Activated CD4-positive, alpha-beta T cell treated with anti-CD3 and anti-CD28 coated beads for 36 hours (primary cell): ENCODE measurements around the gene RIIAD1. TPM values are rescaled to one million over a fixed set of nuclear protein-coding genes. Genes with fewer than 3 reads are reported as not detected.
"Not testable (repeated sequence)": the region's sequence is repeated elsewhere in the genome, so short reads cannot be mapped to it uniquely, and the experiment has no call there.

ENCODE experiments used
- ATAC-seq: fragments of 200-7000 bp; cut with Tn5 transposase; one replicate; pipeline ENCODE4 v1.10.0; 2021; ENCODE audit warnings: mild to moderate bottlenecking, moderate library complexity
- CTCF ChIA-PET: fragments of 350-600 bp; sonication (Branson Sonifier 250); formaldehyde crosslinking; loops from one replicate; lab custom pipeline; 2021; ENCODE audit warnings: antibody characterized with exemption; lab: Charles Lee
- POLR2A ChIA-PET: fragments of 350-600 bp; sonication (Branson Sonifier 250); formaldehyde crosslinking; loops from one replicate; lab custom pipeline; 2021; ENCODE audit warnings: antibody characterized with exemption, inconsistent platforms; lab: Charles Lee
- DNase-seq: peaks from one replicate; pipeline ENCODE4 v3.0.0-alpha.2; 2020
- H3K27ac Mint-ChIP-seq: one replicate; pipeline ENCODE4 v1.8.0; 2021; ENCODE audit warnings: mixed read lengths
- H3K27me3 Mint-ChIP-seq: one replicate; pipeline ENCODE4 v1.8.0; 2021; ENCODE audit warnings: mixed read lengths
- H3K36me3 Mint-ChIP-seq: one replicate; pipeline ENCODE4 v1.8.0; 2021; ENCODE audit warnings: low read depth, mixed read lengths
- H3K4me1 Mint-ChIP-seq: one replicate; pipeline ENCODE4 v1.8.0; 2021; ENCODE audit warnings: mixed read lengths
- H3K4me3 Mint-ChIP-seq: one replicate; pipeline ENCODE4 v1.8.0; 2021; ENCODE audit warnings: mild to moderate bottlenecking, moderate library complexity, mixed read lengths
- H3K9me3 Mint-ChIP-seq: one replicate; pipeline ENCODE4 v1.8.0; 2021; ENCODE audit warnings: low read depth, mixed read lengths
- intact Hi-C, 2 experiments: fragments of 100-400 bp; cut with DNase I in 1 of 2; cut with micrococcal nuclease in 1 of 2; formaldehyde crosslinking; loops; one replicate each; pipeline versions ENCODE4 v1.14.2 to v1.15.1; 2022 to 2024; cut with DNase I, micrococcal nuclease
- total RNA-seq, 2 experiments: library from RNA; stranded (reverse); gene quantifications; one replicate each; pipeline ENCODE4 v1.2.3, GENCODE V29; 2021

RIIAD1 gene
- total RNA-seq, 2 experiments from 2014 or later: not detected

DNA sequence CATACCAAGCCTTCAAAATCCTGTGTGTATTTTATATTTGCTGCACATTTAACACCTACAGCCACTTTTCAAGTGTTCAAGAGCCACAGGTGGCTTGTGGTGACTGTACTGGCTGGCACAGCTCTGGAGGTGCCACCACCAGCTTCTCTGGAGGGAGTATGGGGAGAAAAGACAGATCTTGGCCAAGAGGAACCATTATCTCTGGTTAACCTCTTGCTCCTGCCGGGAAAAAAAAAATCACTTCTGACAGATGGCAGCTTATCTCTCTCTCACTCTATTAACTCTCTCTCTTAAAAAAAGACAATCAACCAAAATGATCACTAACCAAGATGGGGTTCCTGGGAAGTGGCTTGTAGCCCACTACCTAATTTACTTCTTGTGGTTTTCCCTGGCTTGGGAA lies 1.2 kb upstream of the RIIAD1 start:
- DNase-seq (no peak), ATAC-seq (no peak)
- Mint-ChIP-seq H3K36me3 (no peaks in the 10 kb centered on the region), H3K4me3 (no peak overlapping the region), H3K27me3 (peaks cover 54% of the 10 kb centered on the region), H3K4me1 (peaks cover 21% of the 10 kb centered on the region), H3K27ac (no peak overlapping the region), H3K9me3 (no peaks in the 10 kb centered on the region)
- intact Hi-C loops: loop anchor here in 1 of 2 experiments (2.0 kb wide), 1 partner anchor 117 kb away; no protein-coding TSS in a partner anchor
- ChIA-PET CTCF (interaction anchor here (1.1 to 1.6 kb wide), 2 partner anchors 15 to 32 kb away, joined by 4 to 9 read pairs; no protein-coding TSS in a partner anchor), POLR2A (no interaction called here)

DNA sequence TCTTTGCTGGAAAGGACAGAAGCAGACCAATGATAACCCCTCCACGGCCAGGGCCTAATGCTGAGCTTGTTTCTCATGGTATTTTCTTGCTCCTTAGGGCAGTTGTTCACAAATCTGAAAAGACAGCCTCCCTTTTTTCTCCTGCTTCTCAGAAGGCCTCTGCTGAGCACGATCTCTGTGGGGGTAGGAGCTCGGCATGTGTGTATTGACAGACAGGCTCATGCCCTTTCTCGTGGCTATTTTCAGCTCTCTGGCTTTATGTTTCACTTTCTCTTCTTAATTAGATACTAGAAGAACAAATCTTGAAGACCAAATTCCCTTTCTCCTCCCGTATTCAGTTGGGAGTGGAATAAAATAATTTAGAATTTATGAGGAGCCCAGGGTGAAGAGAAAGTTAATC lies 768 bp upstream of the RIIAD1 start:
- no peak for DNase-seq
- Mint-ChIP-seq H3K36me3 (no peaks in the 10 kb centered on the region), H3K4me3 (peak overlapping the region; percentile 35), H3K4me1 (peaks cover 21% of the 10 kb centered on the region), H3K27ac (no peak overlapping the region), H3K27me3 (peaks cover 52% of the 10 kb centered on the region), H3K9me3 (no peaks in the 10 kb centered on the region)
- no peak for ATAC-seq
- POLR2A ChIA-PET: interaction anchor here (0.6 kb wide), 1 partner anchor 185 kb away, joined by 6 read pairs; no protein-coding TSS in a partner anchor
- intact Hi-C loops: loop anchor here in 1 of 2 experiments (2.0 kb wide), 1 partner anchor 116 kb away; no protein-coding TSS in a partner anchor
- CTCF ChIA-PET: interaction anchor here (0.6 to 1.6 kb wide), 6 partner anchors 14 to 157 kb away, joined by 3 to 9 read pairs (median 4); no protein-coding TSS in a partner anchor

DNA sequence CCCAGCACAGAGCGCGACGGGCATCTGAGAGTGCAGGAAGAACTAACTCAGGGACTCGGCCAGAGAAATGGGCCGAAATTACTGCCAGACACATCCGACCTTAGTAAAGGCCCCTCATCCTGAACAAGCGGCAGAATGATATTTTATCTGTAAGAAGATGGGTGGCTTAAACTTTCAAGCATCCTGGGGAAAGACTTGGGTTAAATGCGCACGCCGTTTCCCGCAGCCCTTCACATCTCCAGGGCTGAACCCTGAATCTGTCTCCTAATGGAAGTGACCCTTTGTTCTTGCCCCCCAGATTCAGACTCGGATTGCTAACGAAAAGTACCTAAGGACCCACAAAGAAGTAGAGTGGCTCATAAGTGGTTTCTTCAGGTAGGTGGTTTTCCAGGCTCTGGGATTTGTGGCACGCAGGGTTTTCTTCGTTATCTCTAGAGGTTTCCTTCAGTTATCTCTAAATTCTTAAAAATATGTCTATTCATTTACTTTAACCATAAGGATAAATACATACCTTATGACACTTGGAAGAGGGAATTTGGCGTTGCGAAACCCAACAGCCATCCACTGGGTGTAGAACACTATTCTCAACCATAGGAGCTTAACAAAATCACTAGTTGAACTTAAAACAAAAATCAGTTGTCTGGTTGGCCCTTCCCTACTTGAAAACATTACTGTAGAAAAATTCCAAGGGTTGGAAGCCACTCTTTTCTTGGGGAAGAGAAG lies 627 bp downstream of the RIIAD1 start:
- Mint-ChIP-seq H3K4me1 (peaks cover 19% of the 10 kb centered on the region), H3K36me3 (no peaks in the 10 kb centered on the region), H3K27me3 (peaks cover 53% of the 10 kb centered on the region), H3K27ac (no peak overlapping the region), H3K4me3 (peak overlapping the region; percentile 61), H3K9me3 (no peaks in the 10 kb centered on the region)
- intact Hi-C loops: loop anchor here in 1 of 2 experiments (1.0 to 2.0 kb wide), 3 partner anchors 110 to 182 kb away; partner anchors contain the start of genes SNX27 and TUFT1
- ATAC-seq (no peak), DNase-seq (no peak)
- ChIA-PET CTCF (interaction anchor here (0.7 to 1.6 kb wide), 3 partner anchors 13 to 128 kb away, joined by 3 to 9 read pairs (median 4); no protein-coding TSS in a partner anchor), POLR2A (no interaction called here)

DNA sequence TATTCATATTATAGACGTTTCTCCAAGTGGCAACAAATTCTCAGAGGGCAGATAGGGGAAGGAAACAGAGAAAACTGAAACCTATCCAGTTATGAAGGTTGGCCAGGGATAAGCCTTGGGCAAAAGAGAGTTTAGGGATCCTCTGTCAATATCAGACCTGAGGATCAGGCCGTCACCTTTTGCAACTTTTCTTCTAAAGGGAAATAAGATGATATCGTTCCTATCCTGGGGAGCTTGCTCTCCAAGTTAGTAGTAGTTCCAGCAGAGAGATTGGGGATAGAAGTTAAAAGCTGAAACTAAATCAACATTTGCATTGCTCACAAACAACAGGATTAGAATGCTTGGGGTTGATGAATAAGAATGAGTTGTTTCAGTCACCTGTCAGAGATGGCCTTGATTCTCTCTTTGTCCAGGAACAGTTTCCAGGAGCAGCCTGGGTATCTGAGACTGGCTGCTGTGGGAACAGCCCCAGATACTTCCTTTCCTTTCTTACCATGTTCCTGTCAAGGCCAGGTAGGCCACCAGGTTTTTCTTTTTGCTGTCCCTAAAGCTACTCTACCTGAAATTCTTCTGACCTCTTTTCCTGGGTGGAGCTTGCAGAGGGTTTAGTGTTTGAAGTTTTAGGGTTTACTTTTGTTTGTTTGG lies 2.5 kb downstream of the RIIAD1 start:
- DNase-seq: no peak
- POLR2A ChIA-PET: no interaction called here
- H3K27ac Mint-ChIP-seq: no peak overlapping the region
- no peak overlapping the region for H3K4me3 Mint-ChIP-seq
- no peaks in the 10 kb centered on the region for H3K36me3 Mint-ChIP-seq
- intact Hi-C loops: no loop called here
- CTCF ChIA-PET: interaction anchor here (0.7 to 1.0 kb wide), 2 partner anchors 11 to 43 kb away, joined by 4 read pairs; no protein-coding TSS in a partner anchor
- peaks cover 44% of the 10 kb centered on the region for H3K27me3 Mint-ChIP-seq
- no peak for ATAC-seq
- H3K9me3 Mint-ChIP-seq: no peaks in the 10 kb centered on the region
- peaks cover 16% of the 10 kb centered on the region for H3K4me1 Mint-ChIP-seq

DNA sequence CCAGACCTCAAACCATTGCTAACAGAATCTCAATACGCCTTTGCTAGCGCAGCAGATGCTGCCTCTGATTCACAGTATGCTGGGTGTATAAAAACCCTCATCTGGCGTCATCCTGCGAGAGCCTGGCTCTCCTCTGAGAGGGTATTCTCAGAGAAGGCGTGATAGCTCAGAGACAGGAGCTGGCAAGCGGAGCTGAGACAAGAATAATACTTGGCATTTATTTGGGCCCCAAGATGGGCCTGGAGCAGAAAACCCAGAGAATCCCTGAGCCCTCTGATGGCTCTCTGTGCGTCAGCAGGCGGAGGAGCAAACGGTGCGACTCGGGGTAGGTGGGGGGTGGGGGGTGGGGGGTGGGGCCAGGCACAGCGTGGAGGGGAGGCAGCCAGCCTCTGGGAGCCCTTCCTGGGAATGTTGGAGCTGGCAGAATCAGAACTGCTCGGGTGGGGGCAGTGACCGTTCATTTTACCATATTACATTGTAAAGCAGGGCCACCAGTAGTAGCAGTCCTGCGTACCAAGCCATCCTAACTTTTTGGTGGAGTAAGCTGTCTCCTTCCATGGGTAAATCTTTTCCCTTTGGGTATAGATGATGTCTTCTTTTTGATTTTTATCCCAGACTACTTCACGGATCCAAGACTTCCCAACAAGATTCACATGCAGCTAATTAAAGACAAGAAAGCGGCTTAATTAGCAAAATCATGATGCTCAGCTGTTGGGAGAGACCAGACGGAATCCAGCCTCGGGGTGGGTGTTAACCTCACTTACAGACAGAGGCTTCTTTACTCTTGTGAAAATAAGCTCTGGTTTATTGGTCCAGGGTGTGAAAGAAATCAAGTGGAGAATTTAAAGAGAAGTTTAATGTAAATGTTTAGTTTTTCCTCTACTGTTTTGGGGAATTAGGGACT lies 7.1 kb downstream of the RIIAD1 start:
- Mint-ChIP-seq H3K36me3 (no peaks in the 10 kb centered on the region), H3K9me3 (no peaks in the 10 kb centered on the region), H3K4me3 (no peak overlapping the region), H3K27ac (no peak overlapping the region), H3K27me3 (peaks cover 39% of the 10 kb centered on the region), H3K4me1 (no peaks in the 10 kb centered on the region)
- DNase-seq (no peak), ATAC-seq (no peak)
- CTCF ChIA-PET: interaction anchor here (0.7 to 1.0 kb wide), 2 partner anchors 108 to 149 kb away, joined by 3 read pairs; no protein-coding TSS in a partner anchor
- intact Hi-C loops: no loop called here
- POLR2A ChIA-PET: interaction anchor here (0.7 kb wide), 1 partner anchor 11 kb away, joined by 3 read pairs; no protein-coding TSS in a partner anchor

DNA sequence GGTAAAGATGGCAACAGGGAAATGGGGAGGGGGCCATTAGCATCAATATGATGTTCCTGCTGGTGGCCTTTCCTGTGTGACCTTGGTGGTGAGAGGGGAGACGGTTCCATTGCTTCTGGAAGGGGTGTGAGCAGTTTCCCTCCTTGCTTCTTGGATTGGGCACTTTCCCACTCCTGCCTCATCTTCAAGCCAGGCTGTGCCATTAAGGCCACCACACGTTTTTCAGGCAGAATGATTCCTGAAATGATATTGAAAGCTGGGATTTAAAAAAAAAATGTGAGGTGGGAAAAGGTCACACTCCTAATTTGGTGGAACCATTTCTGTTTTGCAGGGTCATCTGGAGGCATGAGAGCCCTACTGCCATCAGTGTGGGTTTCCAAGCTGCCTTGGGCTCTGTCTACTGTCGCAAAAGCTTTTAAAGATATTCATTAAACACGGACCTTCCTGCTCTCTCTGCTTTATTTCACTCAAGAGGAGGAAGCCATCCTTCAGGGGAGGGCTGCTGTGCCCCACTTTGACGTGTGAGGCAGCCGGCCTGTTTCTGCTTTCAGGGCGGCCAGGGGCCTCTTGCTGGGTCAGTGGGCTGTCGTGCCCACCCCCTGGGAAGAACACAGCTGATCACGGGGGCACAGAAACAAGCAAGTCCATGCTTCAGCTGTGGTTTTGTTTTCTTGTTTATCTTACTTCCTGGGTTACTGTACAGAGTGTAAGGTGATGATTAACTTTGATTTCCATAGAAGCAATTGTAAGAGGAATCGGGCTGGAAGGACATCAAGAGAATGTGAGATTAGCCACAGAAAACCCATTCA lies 8.0 kb downstream of the RIIAD1 start:
- H3K36me3 Mint-ChIP-seq: no peaks in the 10 kb centered on the region
- no peak overlapping the region for H3K4me3 Mint-ChIP-seq
- peaks cover 33% of the 10 kb centered on the region for H3K27me3 Mint-ChIP-seq
- H3K27ac Mint-ChIP-seq: no peak overlapping the region
- DNase-seq (no peak), ATAC-seq (no peak)
- CTCF ChIA-PET: interaction anchor here (0.6 to 1.1 kb wide), 3 partner anchors 109 to 239 kb away, joined by 3 to 7 read pairs (median 4); no protein-coding TSS in a partner anchor
- H3K4me1 Mint-ChIP-seq: no peaks in the 10 kb centered on the region
- no peaks in the 10 kb centered on the region for H3K9me3 Mint-ChIP-seq
- POLR2A ChIA-PET: interaction anchor here (0.6 to 0.7 kb wide), 2 partner anchors 12 to 117 kb away, joined by 3 to 4 read pairs; no protein-coding TSS in a partner anchor
- intact Hi-C loops: no loop called here

DNA sequence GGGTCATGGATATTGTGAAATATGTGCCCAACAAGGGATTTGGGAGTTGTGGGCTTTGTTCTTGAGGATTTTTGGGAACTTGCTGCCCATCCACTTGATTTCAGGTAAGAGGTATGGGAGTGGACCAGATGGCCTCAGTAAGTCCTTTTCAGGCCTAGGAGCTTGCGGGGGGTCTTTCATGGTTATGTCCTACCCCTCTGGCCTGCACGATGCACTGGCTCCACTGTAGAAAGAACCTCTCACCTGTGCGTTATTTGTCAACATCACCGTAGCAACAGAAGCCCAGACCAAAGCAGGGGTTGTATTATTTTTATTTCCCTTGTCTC lies 8.6 kb downstream of the RIIAD1 start:
- no peak overlapping the region for H3K4me3 Mint-ChIP-seq
- POLR2A ChIA-PET: interaction anchor here (0.6 kb wide), 1 partner anchor 118 kb away, joined by 4 read pairs; no protein-coding TSS in a partner anchor
- H3K9me3 Mint-ChIP-seq: no peaks in the 10 kb centered on the region
- no peaks in the 10 kb centered on the region for H3K4me1 Mint-ChIP-seq
- H3K27me3 Mint-ChIP-seq: peaks cover 31% of the 10 kb centered on the region
- ATAC-seq: no peak
- intact Hi-C loops: loop anchor here (10.0 kb wide), 2 partner anchors 285 to 425 kb away; no protein-coding TSS in a partner anchor
- DNase-seq: no peak
- no peaks in the 10 kb centered on the region for H3K36me3 Mint-ChIP-seq
- CTCF ChIA-PET: interaction anchor here (0.7 to 1.1 kb wide), 2 partner anchors 108 to 136 kb away, joined by 4 to 7 read pairs; no protein-coding TSS in a partner anchor
- no peak overlapping the region for H3K27ac Mint-ChIP-seq

DNA sequence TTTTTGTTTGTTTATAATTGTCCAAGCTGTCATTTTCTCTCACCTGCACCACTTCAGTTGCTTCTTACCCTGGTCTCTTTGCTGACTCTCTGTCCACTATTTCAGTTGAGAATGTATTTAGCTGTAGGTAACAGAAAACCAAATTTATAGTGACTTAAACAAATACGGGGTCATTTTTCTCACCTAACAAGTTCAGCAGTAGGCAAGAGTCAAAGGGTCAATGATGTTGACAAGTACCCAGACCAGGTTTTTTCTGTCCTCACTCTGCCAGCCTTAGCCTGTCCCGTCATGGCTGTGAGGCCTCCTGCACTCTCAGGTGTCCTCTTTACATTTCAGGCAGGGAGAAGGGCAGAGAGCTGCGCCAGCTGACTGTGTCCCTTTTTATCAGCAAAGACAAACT lies 11.8 kb downstream of the RIIAD1 start:
- intact Hi-C loops: loop anchor here (10.0 kb wide), 2 partner anchors 288 to 428 kb away; no protein-coding TSS in a partner anchor
- no peaks in the 10 kb centered on the region for H3K4me1 Mint-ChIP-seq
- H3K4me3 Mint-ChIP-seq: no peak overlapping the region
- peaks cover 18% of the 10 kb centered on the region for H3K27me3 Mint-ChIP-seq
- CTCF ChIA-PET: interaction anchor here (0.8 to 3.2 kb wide), 3 partner anchors 101 to 289 kb away, joined by 3 to 12 read pairs (median 5); no protein-coding TSS in a partner anchor
- H3K27ac Mint-ChIP-seq: no peak overlapping the region
- no peaks in the 10 kb centered on the region for H3K36me3 Mint-ChIP-seq
- H3K9me3 Mint-ChIP-seq: peaks cover 9% of the 10 kb centered on the region
- ATAC-seq: no peak
- POLR2A ChIA-PET: interaction anchor here (0.5 kb wide), 1 partner anchor 39 kb away, joined by 5 read pairs; no protein-coding TSS in a partner anchor
- no peak for DNase-seq

DNA sequence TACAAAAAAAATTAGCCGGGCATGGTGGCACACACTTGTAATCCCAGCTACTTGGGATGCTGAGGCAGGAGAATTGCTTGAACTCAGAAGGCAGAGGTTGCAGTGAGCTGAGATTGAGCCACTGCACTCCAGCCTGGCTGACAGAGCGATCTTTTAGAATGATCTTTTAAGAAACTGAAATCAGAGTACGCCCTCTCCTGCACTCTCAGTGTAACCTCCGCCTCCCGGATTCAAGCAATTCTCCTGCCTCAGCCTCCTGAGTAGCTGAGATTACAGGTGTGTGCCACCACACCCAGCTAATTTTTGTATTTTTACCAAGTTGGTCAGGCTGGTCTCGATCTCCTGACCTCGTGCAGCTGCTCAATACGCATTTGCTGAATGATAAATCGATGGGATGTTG lies 12.7 kb downstream of the RIIAD1 start:
- H3K27ac Mint-ChIP-seq, H3K36me3 Mint-ChIP-seq, H3K4me1 Mint-ChIP-seq, ATAC-seq, POLR2A ChIA-PET, H3K4me3 Mint-ChIP-seq, DNase-seq: not testable (repeated sequence)
- intact Hi-C loops: loop anchor here (10.0 kb wide), 2 partner anchors 289 to 429 kb away; no protein-coding TSS in a partner anchor
- peaks cover 15% of the 10 kb centered on the region for H3K27me3 Mint-ChIP-seq
- CTCF ChIA-PET: interaction anchor here (0.7 to 3.2 kb wide), 15 partner anchors 10 to 1820 kb away, joined by 3 to 12 read pairs (median 4); partner anchors contain the start of gene RIIAD1
- H3K9me3 Mint-ChIP-seq: peaks cover 10% of the 10 kb centered on the region

DNA sequence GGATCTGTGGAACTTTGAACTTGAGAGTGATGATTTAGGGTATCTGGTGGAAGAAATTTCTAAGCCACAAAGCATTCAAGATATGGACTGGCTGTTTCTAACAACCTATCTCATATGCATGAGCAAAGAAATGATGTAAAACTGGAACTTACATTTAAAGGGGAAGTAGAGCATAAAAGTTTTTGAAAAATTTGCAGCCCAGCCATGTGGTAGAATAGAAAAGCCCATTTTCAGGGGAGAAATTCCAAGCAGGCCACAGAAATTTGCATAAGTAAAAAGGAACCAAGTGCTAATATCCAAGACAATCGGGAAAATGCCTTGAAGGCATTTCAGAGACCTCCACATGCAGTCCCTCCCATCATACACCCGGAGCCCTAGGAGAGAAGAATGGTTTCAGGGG lies 15.7 kb downstream of the RIIAD1 start:
- ATAC-seq: no peak
- Mint-ChIP-seq H3K4me3 (no peak overlapping the region), H3K27me3 (peaks cover 3% of the 10 kb centered on the region), H3K36me3 (no peaks in the 10 kb centered on the region), H3K4me1 (no peaks in the 10 kb centered on the region), H3K27ac (no peak overlapping the region), H3K9me3 (peaks cover 10% of the 10 kb centered on the region)
- no peak for DNase-seq
- ChIA-PET POLR2A (no interaction called here), CTCF (no interaction called here)
- intact Hi-C loops: loop anchor here (5.0 to 10.0 kb wide), 3 partner anchors 200 to 432 kb away; no protein-coding TSS in a partner anchor
